CD14-positive monocyte (primary cell): ENCODE measurements around the gene SLC36A2. TPM values are rescaled to one million over a fixed set of nuclear protein-coding genes. Genes with fewer than 3 reads are reported as not detected.

Experiments used
- DNase-seq, 3 donors: peaks; one replicate each; pipeline ENCODE4 v3.0.0-alpha.2; 2011 to 2022
- H2AFZ ChIP-seq: 2 replicates; pipeline ENCODE4 v1.6.0; 2012; ENCODE audit warnings: mild to moderate bottlenecking, low read depth, low read length, inconsistent platforms; ENCODE audit not compliant: insufficient read depth, poor library complexity, severe bottlenecking
- H3K27ac ChIP-seq, 2 donors: 1 replicate in 1 of 2; 2 replicates in 1 of 2; pipeline ENCODE4 v1.5.1; 2012 to 2013; ENCODE audit warnings: low read length in 2 of 2, control low read depth in 1 of 2, inconsistent platforms in 1 of 2, low read depth in 1 of 2, mild to moderate bottlenecking in 1 of 2
- H3K27me3 ChIP-seq, 2 donors: one replicate each; pipeline versions ENCODE4 v1.6.0 to v1.6.1; 2011 to 2013; ENCODE audit warnings: low read length in 2 of 2; ENCODE audit not compliant: control insufficient read depth in 2 of 2, insufficient read depth in 2 of 2
- H3K36me3 ChIP-seq, 2 donors: replicated peaks in 1 of 2; 1 replicate in 1 of 2; 2 replicates in 1 of 2; pipeline versions ENCODE4 v1.5.1 to v1.6.1; 2012 to 2013; ENCODE audit warnings: low read length in 2 of 2, control low read depth in 1 of 2, inconsistent platforms in 1 of 2, mild to moderate bottlenecking in 1 of 2; ENCODE audit not compliant: insufficient read depth in 2 of 2, control insufficient read depth in 1 of 2
- H3K4me1 ChIP-seq, 2 donors: 1 replicate in 1 of 2; 2 replicates in 1 of 2; pipeline versions ENCODE4 v1.5.1 to v1.6.1; 2012 to 2013; ENCODE audit warnings: low read length in 2 of 2, control low read depth in 1 of 2, inconsistent platforms in 1 of 2, mild to moderate bottlenecking in 1 of 2, moderate library complexity in 1 of 2; ENCODE audit not compliant: insufficient read depth in 2 of 2, control insufficient read depth in 1 of 2
- H3K4me2 ChIP-seq: replicated peaks from 2 replicates; pipeline ENCODE3; 2012; ENCODE audit warnings: low read length, moderate library complexity, mild to moderate bottlenecking; ENCODE audit not compliant: poor library complexity, severe bottlenecking; ENCODE audit errors: extremely low read depth
- H3K4me3 ChIP-seq, 3 experiments: fragments of 200-600 bp in 1 of 3; sonication (generic) in 1 of 3; replicated peaks in 1 of 3; 1 replicate in 2 of 3; 2 replicates in 1 of 3; pipeline ENCODE4 v1.5.1; 2011 to 2013; ENCODE audit warnings: low read length in 3 of 3, mild to moderate bottlenecking in 3 of 3, control low read depth in 2 of 3, low read depth in 2 of 3, inconsistent platforms in 1 of 3, moderate library complexity in 1 of 3
- H3K79me2 ChIP-seq: 2 replicates; pipeline ENCODE4 v1.6.0; 2012; ENCODE audit warnings: mild to moderate bottlenecking, control low read depth, inconsistent platforms, low read length, moderate library complexity; ENCODE audit not compliant: insufficient read depth
- H3K9ac ChIP-seq: 2 replicates; pipeline ENCODE4 v1.6.0; 2017; ENCODE audit warnings: low read length, mild to moderate bottlenecking; ENCODE audit not compliant: insufficient read depth, poor library complexity, severe bottlenecking
- H3K9me3 ChIP-seq, 2 donors: replicated peaks in 1 of 2; 1 replicate in 1 of 2; 2 replicates in 1 of 2; pipeline versions ENCODE4 v1.5.1 to v1.6.1; 2012 to 2013; ENCODE audit warnings: low read length in 2 of 2, control low read depth in 1 of 2; ENCODE audit not compliant: control insufficient read depth in 1 of 2, insufficient read depth in 1 of 2
- H4K20me1 ChIP-seq: 2 replicates; pipeline ENCODE4 v1.6.0; 2012; ENCODE audit warnings: mild to moderate bottlenecking, low read length, control low read depth, moderate library complexity; ENCODE audit not compliant: insufficient read depth
- H3K27ac Mint-ChIP-seq, 7 donors: one replicate each; pipeline ENCODE4 v1.8.0; 2020; ENCODE audit warnings: mild to moderate bottlenecking in 7 of 7, mixed read lengths in 7 of 7, moderate library complexity in 6 of 7, inconsistent platforms in 2 of 7
- H3K27me3 Mint-ChIP-seq, 3 donors: one replicate each; pipeline ENCODE4 v1.8.0; 2021 to 2022; ENCODE audit warnings: low read depth in 3 of 3, mild to moderate bottlenecking in 3 of 3, mixed read lengths in 3 of 3, moderate library complexity in 3 of 3, inconsistent platforms in 1 of 3
- H3K36me3 Mint-ChIP-seq, 2 donors: one replicate each; pipeline ENCODE4 v1.8.0; 2020; ENCODE audit warnings: mixed read lengths in 2 of 2, inconsistent platforms in 1 of 2, mild to moderate bottlenecking in 1 of 2
- H3K4me1 Mint-ChIP-seq: one replicate; pipeline ENCODE4 v1.8.0; 2020; ENCODE audit warnings: mild to moderate bottlenecking, mixed read lengths
- H3K4me3 Mint-ChIP-seq, 2 donors: one replicate each; pipeline ENCODE4 v1.8.0; 2020; ENCODE audit warnings: mild to moderate bottlenecking in 2 of 2, mixed read lengths in 2 of 2, moderate library complexity in 1 of 2
- H3K9me3 Mint-ChIP-seq, 7 donors: one replicate each; pipeline ENCODE4 v1.8.0; 2020 to 2022; ENCODE audit warnings: mixed read lengths in 7 of 7, mild to moderate bottlenecking in 6 of 7, moderate library complexity in 6 of 7, inconsistent platforms in 2 of 7
- whole genome bisulfite sequencing: methylation state at CpG from one replicate; pipeline ENCODE4 v1.1.5; 2013; ENCODE audit warnings: missing lambda C conversion rate; ENCODE audit not compliant: insufficient coverage; 5-methylcytosine and 5-hydroxymethylcytosine counted together
- intact Hi-C, 2 donors: fragments of 100-400 bp; cut with micrococcal nuclease; formaldehyde crosslinking; loops; one replicate each; pipeline versions ENCODE4 v1.15.0 to v1.15.1; 2023
- polyA plus RNA-seq, 3 donors: library from polyadenylated mRNA; depleted of rRNA in 1 of 3; unstranded in 2 of 3; stranded (reverse) in 1 of 3; fragments of 300-500 nt in 2 of 3; fragments of >200 nt in 1 of 3; fragmentation: Illumina TruSeq in 2 of 3; gene quantifications; 1 replicate in 2 of 3; 2 replicates in 1 of 3; pipeline ENCODE4 v1.2.3, GENCODE V29; 2012 to 2021
- TF ChIP-seq, protein P1 (sequence below): fragments of 200-600 bp; IDR thresholded peaks from one replicate; pipeline ENCODE4 v1.8.0; 2022; ENCODE audit warnings: antibody characterized with exemption, mild to moderate bottlenecking

SLC36A2 gene
- polyA plus RNA-seq, 3 donors, result not detected

- intact Hi-C loops, result no loop called here
- no peak overlapping the region for H3K9ac ChIP-seq
- H3K27ac Mint-ChIP-seq, result no peak overlapping the region
- H3K36me3 ChIP-seq, result no peaks in the 10 kb centered on the region
- TF ChIP-seq, protein P1, sequence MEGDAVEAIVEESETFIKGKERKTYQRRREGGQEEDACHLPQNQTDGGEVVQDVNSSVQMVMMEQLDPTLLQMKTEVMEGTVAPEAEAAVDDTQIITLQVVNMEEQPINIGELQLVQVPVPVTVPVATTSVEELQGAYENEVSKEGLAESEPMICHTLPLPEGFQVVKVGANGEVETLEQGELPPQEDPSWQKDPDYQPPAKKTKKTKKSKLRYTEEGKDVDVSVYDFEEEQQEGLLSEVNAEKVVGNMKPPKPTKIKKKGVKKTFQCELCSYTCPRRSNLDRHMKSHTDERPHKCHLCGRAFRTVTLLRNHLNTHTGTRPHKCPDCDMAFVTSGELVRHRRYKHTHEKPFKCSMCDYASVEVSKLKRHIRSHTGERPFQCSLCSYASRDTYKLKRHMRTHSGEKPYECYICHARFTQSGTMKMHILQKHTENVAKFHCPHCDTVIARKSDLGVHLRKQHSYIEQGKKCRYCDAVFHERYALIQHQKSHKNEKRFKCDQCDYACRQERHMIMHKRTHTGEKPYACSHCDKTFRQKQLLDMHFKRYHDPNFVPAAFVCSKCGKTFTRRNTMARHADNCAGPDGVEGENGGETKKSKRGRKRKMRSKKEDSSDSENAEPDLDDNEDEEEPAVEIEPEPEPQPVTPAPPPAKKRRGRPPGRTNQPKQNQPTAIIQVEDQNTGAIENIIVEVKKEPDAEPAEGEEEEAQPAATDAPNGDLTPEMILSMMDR, result no peak
- no CpG with 5 or more reads among the region's 2 CpGs for WGBS
- H3K27me3 ChIP-seq, result peaks cover 0 to 1% of the 10 kb centered on the region in 2 donors
- H3K4me3 ChIP-seq, result no peak overlapping the region
- no peaks in the 10 kb centered on the region for H3K79me2 ChIP-seq
- H3K27ac ChIP-seq, result no peak overlapping the region
- H4K20me1 ChIP-seq, result no peaks in the 10 kb centered on the region
- no peaks in the 10 kb centered on the region for H3K4me1 ChIP-seq
- H3K4me1 Mint-ChIP-seq, result peaks cover 2% of the 10 kb centered on the region
- H3K4me2 ChIP-seq, result no peak overlapping the region
- peaks cover 14 to 30% (median 19%) of the 10 kb centered on the region in 7 donors for H3K9me3 Mint-ChIP-seq
- H3K4me3 Mint-ChIP-seq, result no peak overlapping the region
- peaks cover 3 to 9% (median 3%) of the 10 kb centered on the region in 3 donors for H3K27me3 Mint-ChIP-seq
- no peak for DNase-seq
- no peaks in the 10 kb centered on the region for H3K36me3 Mint-ChIP-seq
- H3K9me3 ChIP-seq, result peaks cover 9 to 19% of the 10 kb centered on the region in 2 donors
- H2AFZ ChIP-seq, result no peak overlapping the region
These were observed 12.0 kb upstream of the SLC36A2 start for GRCh38 chr5:151359391-151359790.

GRCh38 chr5:151357792-151358191, 10.4 kb upstream of the SLC36A2 start:
- no peak overlapping the region for H3K27ac ChIP-seq
- H3K79me2 ChIP-seq, result no peaks in the 10 kb centered on the region
- H3K9me3 ChIP-seq, result peaks cover 5 to 15% of the 10 kb centered on the region in 2 donors
- no peak overlapping the region for H3K9ac ChIP-seq
- intact Hi-C loops, result no loop called here
- H3K36me3 ChIP-seq, result no peaks in the 10 kb centered on the region
- no peaks in the 10 kb centered on the region for H4K20me1 ChIP-seq
- no peak overlapping the region for H2AFZ ChIP-seq
- Mint-ChIP-seq H3K9me3 (peaks cover 11 to 22% (median 15%) of the 10 kb centered on the region in 7 donors), H3K27me3 (peaks cover 3 to 9% (median 3%) of the 10 kb centered on the region in 3 donors), H3K27ac (no peak overlapping the region), H3K4me1 (peaks cover 2% of the 10 kb centered on the region), H3K4me3 (no peak overlapping the region), H3K36me3 (no peaks in the 10 kb centered on the region)
- H3K4me1 ChIP-seq, result no peaks in the 10 kb centered on the region
- no peak for DNase-seq
- no peak overlapping the region for H3K4me3 ChIP-seq
- TF ChIP-seq, protein P1, result no peak
- no peak overlapping the region for H3K4me2 ChIP-seq
- WGBS, result no CpG with 5 or more reads among the region's 2 CpGs
- H3K27me3 ChIP-seq, result peaks cover 0 to 3% of the 10 kb centered on the region in 2 donors
